ENCODE data around the gene ATAD5.
"Not testable (repeated sequence)": the region's sequence is repeated elsewhere in the genome, so short reads cannot be mapped to it uniquely, and the experiment has no call there.

Gene ATAD5

DNA sequence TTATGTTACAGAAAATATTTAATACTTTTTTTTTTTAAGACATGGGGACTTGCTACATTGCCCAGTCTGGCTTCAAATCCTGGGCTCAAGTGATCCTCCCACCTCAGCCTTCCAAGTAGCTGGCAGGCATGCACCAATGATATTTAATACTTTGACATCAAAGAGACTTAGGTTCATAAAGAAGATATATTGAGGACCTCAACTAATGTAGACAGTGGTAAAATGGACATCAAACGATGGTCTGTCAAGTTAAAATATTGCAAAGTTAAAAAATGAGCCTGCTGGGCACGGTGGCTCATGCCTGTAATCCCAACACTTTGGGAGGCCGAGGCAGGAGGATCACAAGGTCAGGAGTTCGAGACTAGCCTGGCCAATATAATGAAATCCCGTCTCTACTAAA is 65.5 kb downstream of the ATAD5 start:
- H3K9me3 ChIP-seq (ENCODE audit: control insufficient read depth, low read length), result no peaks in the 10 kb centered on the region
- H3K9ac ChIP-seq (ENCODE audit: low read length), result no peak overlapping the region
- H3K4me1 ChIP-seq (ENCODE audit: control insufficient read depth, insufficient read depth, low read length), result peaks cover under 1% of the 10 kb centered on the region
- H3K4me3 ChIP-seq (ENCODE audit: low read length), result no peak overlapping the region
- no peaks in the 10 kb centered on the region for H3K27me3 ChIP-seq (ENCODE audit: control insufficient read depth, insufficient read depth, low read length)
- H3K36me3 ChIP-seq (ENCODE audit: control insufficient read depth, insufficient read depth, low read length), result peaks cover 4% of the 10 kb centered on the region

DNA sequence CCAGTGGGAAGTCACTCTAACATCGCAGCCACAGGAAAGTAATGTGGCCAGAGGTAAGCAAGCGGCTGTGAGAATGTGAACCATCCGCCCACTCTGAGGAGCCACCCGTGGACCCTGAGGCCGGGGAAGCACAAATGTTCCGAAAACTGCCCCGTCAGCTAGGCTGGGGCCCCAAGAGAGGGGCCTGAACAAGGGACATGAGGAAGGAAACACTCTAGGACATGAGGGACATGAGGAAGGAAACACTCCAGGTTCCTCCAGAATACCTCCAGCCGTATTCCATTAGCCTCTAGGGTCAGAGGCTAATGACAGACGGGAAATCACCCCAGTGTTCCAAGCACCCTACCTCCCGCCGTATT is 74.0 kb downstream of the ATAD5 start:
- Histone ChIP-seq H3K4me1 (ENCODE audit: control insufficient read depth, insufficient read depth, low read length) (peaks cover 12% of the 10 kb centered on the region), H3K9ac (ENCODE audit: low read length) (peak overlapping the region; percentile 92), H3K9me3 (ENCODE audit: control insufficient read depth, low read length) (no peaks in the 10 kb centered on the region), H3K27me3 (ENCODE audit: control insufficient read depth, insufficient read depth, low read length) (no peaks in the 10 kb centered on the region), H3K36me3 (ENCODE audit: control insufficient read depth, insufficient read depth, low read length) (no peaks in the 10 kb centered on the region), H3K4me3 (ENCODE audit: low read length) (peak overlapping the region; percentile 85)

DNA sequence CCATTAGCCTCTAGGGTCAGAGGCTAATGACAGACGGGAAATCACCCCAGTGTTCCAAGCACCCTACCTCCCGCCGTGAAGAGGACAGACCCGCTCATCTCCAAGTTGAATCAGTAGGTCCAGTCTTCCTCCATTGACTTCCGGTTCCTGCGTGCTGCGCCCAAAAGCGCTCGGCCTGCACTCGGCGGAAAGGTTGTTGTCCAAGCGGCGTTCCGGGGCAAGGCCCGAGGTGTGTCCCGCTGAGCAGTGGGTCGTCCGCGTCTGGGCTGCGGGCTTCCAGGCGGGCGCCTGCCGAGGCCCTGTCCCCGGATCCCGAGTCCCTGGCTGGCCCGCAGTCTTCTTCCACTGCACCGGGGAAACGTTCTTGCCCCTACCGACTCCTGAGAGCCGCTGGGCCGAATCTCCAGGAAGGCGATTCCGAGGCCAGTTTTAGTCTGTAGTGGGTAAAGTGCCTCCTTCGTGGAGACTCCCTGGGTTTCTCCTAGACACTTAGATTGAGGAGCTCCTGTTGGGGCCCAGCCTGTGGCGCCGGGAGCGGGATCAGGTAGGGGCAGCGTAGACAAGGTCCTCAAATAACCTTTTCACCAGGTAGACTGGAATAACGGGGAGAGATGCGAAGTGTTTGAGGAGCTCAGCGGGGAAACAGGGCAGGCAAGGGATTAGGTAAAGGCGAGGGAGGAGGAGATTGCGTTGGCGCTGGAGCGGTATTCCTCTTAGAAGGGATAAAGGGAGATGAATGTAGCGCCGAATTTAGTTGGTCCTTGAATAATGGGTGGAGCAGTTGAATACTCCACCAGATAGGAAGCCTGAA is 74.5 kb downstream of the ATAD5 start, which contains the start of gene TEFM:
Gene TEFM (minus strand): TSS at position 138 of the 811 bp plus-strand sequence. CDS start 40 bp downstream, at position 98.
- no peaks in the 10 kb centered on the region for H3K27me3 ChIP-seq (ENCODE audit: control insufficient read depth, insufficient read depth, low read length)
- H3K4me1 ChIP-seq (ENCODE audit: control insufficient read depth, insufficient read depth, low read length), result peaks cover 12% of the 10 kb centered on the region
- H3K9ac ChIP-seq (ENCODE audit: low read length), result peak within 1 kb of the TSS; percentile 92
- no peaks in the 10 kb centered on the region for H3K36me3 ChIP-seq (ENCODE audit: control insufficient read depth, insufficient read depth, low read length)
- no peaks in the 10 kb centered on the region for H3K9me3 ChIP-seq (ENCODE audit: control insufficient read depth, low read length)
- peak within 1 kb of the TSS; percentile 85 for H3K4me3 ChIP-seq (ENCODE audit: low read length)

DNA sequence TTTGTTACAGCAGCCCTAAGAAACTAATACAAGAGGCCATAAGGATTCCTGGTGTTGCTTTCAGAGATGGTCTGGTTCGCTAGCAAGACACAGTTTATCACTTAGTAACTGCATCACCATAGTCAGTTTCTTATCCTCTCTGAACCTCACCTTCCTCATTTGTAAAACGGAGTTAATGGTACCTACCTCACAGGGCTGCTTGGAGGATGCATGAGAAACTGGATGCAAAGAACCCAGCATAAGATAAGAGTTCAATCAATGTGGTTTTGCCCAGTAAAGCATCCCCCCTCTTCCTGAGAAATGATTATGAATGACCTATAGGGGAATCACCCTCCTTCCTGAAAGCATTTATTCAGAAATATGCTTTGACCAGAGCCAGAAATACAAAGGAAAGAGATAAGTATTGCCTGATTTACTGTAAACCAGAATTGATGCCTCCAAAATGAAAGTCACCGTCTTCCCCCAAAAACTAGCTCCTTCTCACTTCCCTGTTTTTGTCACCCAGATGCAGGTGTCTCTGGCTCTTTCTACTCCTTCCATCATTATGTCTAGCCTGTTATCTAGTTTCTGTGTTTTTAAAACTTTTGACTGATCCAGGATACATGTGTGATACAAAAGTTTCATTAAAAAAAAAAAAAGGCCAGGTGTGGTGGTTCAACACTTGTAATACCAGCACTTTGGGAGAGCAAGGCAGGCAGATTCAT is 77.1 kb downstream of the ATAD5 start:
- no peaks in the 10 kb centered on the region for H3K9me3 ChIP-seq (ENCODE audit: control insufficient read depth, low read length)
- no peaks in the 10 kb centered on the region for H3K36me3 ChIP-seq (ENCODE audit: control insufficient read depth, insufficient read depth, low read length)
- H3K4me1 ChIP-seq (ENCODE audit: control insufficient read depth, insufficient read depth, low read length), result peaks cover 8% of the 10 kb centered on the region
- H3K4me3 ChIP-seq (ENCODE audit: low read length), result no peak overlapping the region
- H3K27me3 ChIP-seq (ENCODE audit: control insufficient read depth, insufficient read depth, low read length), result no peaks in the 10 kb centered on the region
- no peak overlapping the region for H3K9ac ChIP-seq (ENCODE audit: low read length)

DNA sequence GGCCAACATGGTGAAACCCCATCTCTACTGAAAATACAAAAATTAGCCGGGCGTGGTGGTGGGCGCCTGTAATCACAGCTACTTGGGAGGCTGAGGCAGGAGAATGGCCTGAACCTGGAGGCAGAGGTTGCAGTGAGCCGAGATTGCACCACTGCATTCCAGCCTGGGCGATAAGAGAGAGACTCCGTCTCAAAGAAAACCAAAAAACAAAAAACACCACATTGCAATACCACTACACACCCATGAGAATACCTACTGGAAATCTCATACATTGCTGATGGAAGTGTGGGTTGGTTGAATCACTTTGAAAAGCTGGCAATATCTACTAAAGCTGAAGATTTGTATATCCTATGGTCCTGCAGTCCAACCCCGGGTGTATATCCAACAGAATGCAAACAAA is 78.4 kb downstream of the ATAD5 start:
- H3K9ac ChIP-seq (ENCODE audit: low read length); H3K9me3 ChIP-seq (ENCODE audit: control insufficient read depth, low read length); H3K4me3 ChIP-seq (ENCODE audit: low read length); H3K36me3 ChIP-seq (ENCODE audit: control insufficient read depth, insufficient read depth, low read length); H3K27me3 ChIP-seq (ENCODE audit: control insufficient read depth, insufficient read depth, low read length); H3K4me1 ChIP-seq (ENCODE audit: control insufficient read depth, insufficient read depth, low read length): not testable (repeated sequence)

DNA sequence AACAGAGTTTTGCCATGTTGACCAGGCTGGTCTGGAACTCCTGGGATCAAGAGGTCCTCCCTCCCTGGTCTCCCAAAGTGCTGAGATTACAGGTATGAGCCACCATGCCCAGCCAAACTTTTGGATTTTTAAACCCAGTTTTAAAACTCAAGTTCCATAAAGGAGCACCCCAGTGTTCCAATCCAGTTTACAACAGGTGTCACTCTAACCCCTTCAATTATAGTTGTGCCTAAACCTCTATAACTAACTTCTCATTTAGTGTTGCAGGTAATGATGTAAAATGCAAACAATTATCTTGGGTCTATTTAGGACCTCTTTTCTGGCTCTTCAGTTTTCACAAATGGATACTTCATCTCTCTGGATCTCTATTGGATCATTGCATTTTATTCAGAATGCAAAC is 82.2 kb downstream of the ATAD5 start:
- H3K9me3 ChIP-seq (ENCODE audit: control insufficient read depth, low read length), result no peaks in the 10 kb centered on the region
- H3K4me3 ChIP-seq (ENCODE audit: low read length), result no peak overlapping the region
- no peaks in the 10 kb centered on the region for H3K36me3 ChIP-seq (ENCODE audit: control insufficient read depth, insufficient read depth, low read length)
- H3K27me3 ChIP-seq (ENCODE audit: control insufficient read depth, insufficient read depth, low read length), result no peaks in the 10 kb centered on the region
- no peaks in the 10 kb centered on the region for H3K4me1 ChIP-seq (ENCODE audit: control insufficient read depth, insufficient read depth, low read length)
- no peak overlapping the region for H3K9ac ChIP-seq (ENCODE audit: low read length)

DNA sequence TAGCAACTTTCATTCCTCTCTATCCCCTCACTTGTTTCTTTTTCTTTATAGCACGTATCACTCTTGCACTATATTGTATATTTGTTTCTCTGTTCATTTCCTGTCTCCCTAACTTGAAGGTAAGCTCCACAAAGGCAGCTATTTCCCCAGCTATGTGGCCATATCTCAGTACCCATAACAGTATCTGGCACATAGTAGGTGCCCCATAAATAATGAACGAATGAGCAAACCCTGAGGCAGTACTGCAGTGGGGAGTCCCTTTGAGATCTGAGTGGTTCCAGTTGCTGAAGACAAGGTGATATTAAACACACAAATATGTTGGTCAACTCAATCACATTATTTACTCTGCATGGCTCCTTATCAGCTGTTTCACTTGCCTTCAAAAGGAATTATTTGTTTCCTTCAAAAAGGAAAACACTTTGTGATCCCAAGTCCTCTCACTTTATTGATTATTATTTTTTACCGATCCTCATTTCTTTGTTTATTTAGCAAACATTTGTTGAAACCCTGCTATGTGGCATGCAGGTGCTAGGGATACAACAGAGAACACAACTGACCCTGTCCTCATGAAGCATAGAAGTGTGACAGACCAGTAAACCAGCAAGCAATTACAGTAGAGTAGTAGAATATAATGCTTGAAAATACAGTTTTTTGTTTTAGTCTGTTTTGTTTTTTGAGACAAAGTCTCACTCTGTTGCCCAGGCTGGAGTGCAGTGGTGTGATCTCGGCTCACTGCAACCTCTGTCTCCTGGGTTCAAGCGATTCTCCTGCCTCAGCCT is 84.3 kb downstream of the ATAD5 start:
- peaks cover 9% of the 10 kb centered on the region for H3K27me3 ChIP-seq (ENCODE audit: control insufficient read depth, insufficient read depth, low read length)
- no peaks in the 10 kb centered on the region for H3K9me3 ChIP-seq (ENCODE audit: control insufficient read depth, low read length)

DNA sequence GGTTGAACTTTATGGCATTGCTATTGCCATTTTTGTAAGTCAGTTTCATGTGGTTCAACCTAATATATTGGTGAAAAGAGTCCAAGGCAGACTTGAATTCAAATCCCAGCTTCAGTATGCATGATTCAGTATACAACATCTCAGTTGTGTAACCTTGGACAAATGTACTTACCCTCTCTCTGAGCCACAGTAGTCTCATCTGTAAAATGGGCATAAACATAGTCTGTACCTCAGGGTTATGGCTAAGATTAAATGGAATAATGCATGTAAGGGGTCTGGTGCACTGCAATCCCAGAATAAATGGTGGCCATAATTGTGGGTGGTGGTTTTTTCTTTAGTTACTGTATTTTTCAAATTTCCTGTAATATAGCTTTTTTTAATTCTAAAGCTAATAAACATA is 85.3 kb downstream of the ATAD5 start:
- no peaks in the 10 kb centered on the region for H3K9me3 ChIP-seq (ENCODE audit: control insufficient read depth, low read length)
- peaks cover 19% of the 10 kb centered on the region for H3K27me3 ChIP-seq (ENCODE audit: control insufficient read depth, insufficient read depth, low read length)
- no peaks in the 10 kb centered on the region for H3K36me3 ChIP-seq (ENCODE audit: control insufficient read depth, insufficient read depth, low read length)
- no peak overlapping the region for H3K9ac ChIP-seq (ENCODE audit: low read length)
- no peaks in the 10 kb centered on the region for H3K4me1 ChIP-seq (ENCODE audit: control insufficient read depth, insufficient read depth, low read length)
- H3K4me3 ChIP-seq (ENCODE audit: low read length), result no peak overlapping the region

More for the DNA sequence above, 84.3 kb downstream of the ATAD5 start:
- no peak overlapping the region for H3K9ac ChIP-seq (ENCODE audit: low read length)
- H3K4me3 ChIP-seq (ENCODE audit: low read length), result no peak overlapping the region
- no peaks in the 10 kb centered on the region for H3K36me3 ChIP-seq (ENCODE audit: control insufficient read depth, insufficient read depth, low read length)
- H3K4me1 ChIP-seq (ENCODE audit: control insufficient read depth, insufficient read depth, low read length), result no peaks in the 10 kb centered on the region

DNA sequence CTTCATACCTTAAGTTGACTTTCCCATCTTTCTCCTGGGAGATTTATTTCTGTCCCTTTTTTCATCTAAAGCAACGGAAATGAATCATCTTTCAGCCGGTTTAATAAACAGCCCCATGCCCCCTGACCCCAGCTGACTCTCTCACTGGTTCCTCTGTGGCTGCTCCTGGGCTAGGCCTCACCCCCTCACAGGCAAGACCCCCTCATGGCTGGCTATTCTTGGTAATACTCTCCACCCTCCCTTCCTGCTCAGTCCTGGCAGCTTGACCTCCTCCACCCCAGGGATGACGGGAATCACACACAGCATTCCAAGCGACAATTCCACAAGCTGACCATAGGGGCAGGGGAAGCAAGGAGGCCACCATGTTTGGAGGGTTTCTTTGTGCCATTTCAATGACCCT is 88.5 kb downstream of the ATAD5 start:
- no peak overlapping the region for H3K4me3 ChIP-seq (ENCODE audit: low read length)
- peaks cover 8% of the 10 kb centered on the region for H3K4me1 ChIP-seq (ENCODE audit: control insufficient read depth, insufficient read depth, low read length)
- H3K9me3 ChIP-seq (ENCODE audit: control insufficient read depth, low read length), result no peaks in the 10 kb centered on the region
- peaks cover 41% of the 10 kb centered on the region for H3K27me3 ChIP-seq (ENCODE audit: control insufficient read depth, insufficient read depth, low read length)
- no peak overlapping the region for H3K9ac ChIP-seq (ENCODE audit: low read length)
- H3K36me3 ChIP-seq (ENCODE audit: control insufficient read depth, insufficient read depth, low read length), result no peaks in the 10 kb centered on the region

DNA sequence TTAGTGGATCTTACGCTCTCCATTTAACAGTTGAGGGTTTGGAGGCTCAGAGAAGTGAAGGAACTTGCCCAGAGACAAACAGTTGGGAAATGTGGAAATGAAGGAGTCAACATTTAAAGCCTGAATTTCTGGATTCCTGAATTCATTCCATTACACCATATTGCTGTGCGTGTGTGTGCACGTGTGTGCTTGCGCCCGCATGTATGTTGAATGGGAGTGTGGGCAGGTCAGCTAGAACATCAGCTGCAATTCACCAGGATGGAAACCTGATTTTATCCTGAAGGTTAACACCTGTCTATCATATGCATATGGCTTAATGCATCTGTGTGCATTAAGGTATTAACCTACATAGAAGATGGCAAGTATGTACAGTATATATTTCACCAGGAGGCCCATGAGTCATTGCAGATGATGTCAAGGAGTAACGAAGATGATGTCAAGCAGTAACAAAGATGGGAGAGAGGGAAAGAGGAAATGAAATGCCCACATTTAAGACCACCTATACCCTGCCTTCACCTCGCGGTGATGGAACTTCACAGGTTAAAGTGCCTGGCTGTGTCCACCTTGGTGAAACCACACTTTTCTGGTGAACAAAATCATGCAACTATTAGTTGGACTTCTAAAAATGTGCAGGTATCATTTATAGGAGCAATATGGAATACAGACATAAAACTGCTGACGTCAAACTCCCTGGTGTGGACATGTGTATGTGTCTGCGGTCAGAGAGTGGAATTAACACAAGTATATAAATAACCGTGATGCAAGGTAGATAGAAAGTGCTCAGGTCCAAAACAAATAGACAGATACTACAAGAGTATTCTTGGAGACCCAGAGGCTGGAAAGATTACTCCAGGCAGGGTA is 89.1 kb downstream of the ATAD5 start:
- H3K4me3 ChIP-seq (ENCODE audit: low read length), result peak overlapping the region; percentile 15

DNA sequence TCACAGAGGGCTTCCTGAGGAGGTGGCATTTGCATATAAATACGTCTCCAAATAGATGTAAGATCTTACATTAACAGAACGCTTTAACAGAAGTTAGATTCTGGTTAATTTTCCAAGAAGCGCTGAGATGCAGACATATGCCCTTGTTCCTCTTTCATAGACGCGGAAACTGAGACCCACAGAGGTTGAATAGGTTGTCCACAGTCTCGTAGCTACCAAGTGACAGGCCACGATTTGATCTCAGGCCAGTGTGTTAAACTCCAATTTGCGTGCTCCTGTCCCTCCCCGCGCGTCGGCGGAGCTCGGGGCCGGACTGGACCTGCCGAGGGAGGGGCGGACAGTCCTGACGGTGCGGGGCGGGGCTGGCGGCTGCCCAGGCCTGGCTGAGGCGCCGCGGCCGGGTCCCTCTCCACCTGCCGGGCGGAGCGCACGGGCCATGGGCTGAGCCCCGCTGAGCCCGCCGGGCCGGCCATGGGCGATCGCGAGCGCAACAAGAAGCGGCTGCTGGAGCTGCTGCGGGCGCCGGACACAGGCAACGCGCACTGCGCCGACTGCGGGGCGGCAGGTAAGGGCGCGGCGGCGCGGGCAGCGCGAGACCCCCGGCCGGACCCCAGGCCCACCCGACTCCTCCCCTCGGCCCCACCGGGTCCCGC is 89.9 kb downstream of the ATAD5 start, which contains the start of gene ADAP2:
Gene ADAP2 (plus strand): TSS at position 402 of the 653 bp plus-strand sequence. CDS start 70 bp downstream, at position 472.
- Histone ChIP-seq H3K36me3 (ENCODE audit: control insufficient read depth, insufficient read depth, low read length) (no peaks in the 10 kb centered on the region), H3K4me3 (ENCODE audit: low read length) (peak within 1 kb of the TSS; percentile 15), H3K9ac (ENCODE audit: low read length) (peak within 1 kb of the TSS; percentile 53), H3K4me1 (ENCODE audit: control insufficient read depth, insufficient read depth, low read length) (peaks cover 8% of the 10 kb centered on the region), H3K9me3 (ENCODE audit: control insufficient read depth, low read length) (no peaks in the 10 kb centered on the region), H3K27me3 (ENCODE audit: control insufficient read depth, insufficient read depth, low read length) (peaks cover 41% of the 10 kb centered on the region)

More for the DNA sequence above, 89.1 kb downstream of the ATAD5 start:
- H3K36me3 ChIP-seq (ENCODE audit: control insufficient read depth, insufficient read depth, low read length), result no peaks in the 10 kb centered on the region
- no peak overlapping the region for H3K9ac ChIP-seq (ENCODE audit: low read length)
- H3K4me1 ChIP-seq (ENCODE audit: control insufficient read depth, insufficient read depth, low read length), result peaks cover 8% of the 10 kb centered on the region
- H3K27me3 ChIP-seq (ENCODE audit: control insufficient read depth, insufficient read depth, low read length), result peaks cover 41% of the 10 kb centered on the region
- H3K9me3 ChIP-seq (ENCODE audit: control insufficient read depth, low read length), result no peaks in the 10 kb centered on the region

All from mucosa of stomach (tissue), 1 donor.